GM21723 (cell line): ENCODE measurements around the gene SEMA4D.

ENCODE experiments used
- ATAC-seq: cut with Tn5 transposase; IDR thresholded peaks from one replicate; pipeline ENCODE4 v1.9.1; 2021; ENCODE audit warnings: mild to moderate bottlenecking, moderate library complexity; ENCODE audit not compliant: unreplicated experiment

Gene SEMA4D

DNA sequence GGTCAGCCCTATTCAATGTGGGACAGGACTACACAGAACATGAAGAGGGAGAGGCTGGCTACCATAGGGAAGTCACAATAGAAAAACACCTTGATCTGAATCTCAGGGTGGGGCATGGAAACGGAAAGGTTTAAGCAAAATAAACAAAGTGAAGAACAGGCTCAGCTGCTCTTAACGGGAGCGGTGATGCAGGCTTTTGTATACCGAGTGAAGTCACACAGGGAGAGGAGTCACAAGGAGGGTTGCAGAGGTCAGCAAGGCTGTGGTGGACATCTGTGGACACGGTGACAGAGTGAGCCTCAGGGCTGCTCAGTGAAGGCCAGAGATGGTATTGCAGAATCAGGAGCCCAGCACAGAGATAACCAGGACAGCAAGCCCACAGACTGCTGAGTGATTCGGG is 30.6 kb upstream of the SEMA4D start:
- no peak for ATAC-seq

DNA sequence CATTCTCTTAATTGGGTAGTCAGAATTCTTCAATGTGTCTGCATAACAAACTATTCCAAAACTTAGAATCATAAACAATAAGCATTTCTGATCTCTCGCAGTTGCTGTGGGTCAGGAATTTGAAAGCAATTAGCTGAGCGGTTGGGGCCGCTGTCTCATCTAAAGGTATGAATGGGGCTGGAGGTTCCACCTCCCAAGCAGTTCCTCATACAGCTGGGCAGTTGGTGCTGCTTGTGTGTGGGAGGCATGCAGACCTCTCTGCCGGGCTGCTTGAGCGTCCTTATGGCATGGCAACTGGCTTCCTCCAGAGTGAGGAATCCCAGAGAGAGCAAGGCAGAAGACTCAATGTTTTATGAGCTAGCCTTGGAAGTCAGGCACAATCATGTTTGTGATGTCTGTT is 30.2 kb upstream of the SEMA4D start:
- no peak for ATAC-seq

DNA sequence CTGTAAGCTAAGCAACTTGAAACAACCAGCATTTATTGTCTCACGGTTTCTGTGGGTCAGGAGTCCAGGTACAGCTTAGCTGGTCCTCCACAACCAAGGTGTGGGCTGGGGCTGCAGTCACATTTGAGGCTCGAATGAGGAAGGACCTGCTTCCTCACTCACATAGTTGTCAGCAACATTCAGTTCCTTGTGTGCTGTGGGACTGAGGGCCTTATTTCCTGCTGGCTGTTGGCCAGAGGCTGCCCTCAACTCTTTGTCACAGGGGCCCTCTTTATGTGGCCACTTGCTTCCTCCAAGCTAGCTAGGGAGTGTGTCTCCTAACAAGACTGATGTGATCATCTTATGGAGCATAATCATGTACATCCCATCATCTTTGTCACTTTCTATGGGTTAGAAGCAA is 29.2 kb upstream of the SEMA4D start:
- ATAC-seq, result no peak

- ATAC-seq, result no peak
Observed at GRCh38 chr9:89526667-89527066, 28.8 kb upstream of the SEMA4D start.

DNA sequence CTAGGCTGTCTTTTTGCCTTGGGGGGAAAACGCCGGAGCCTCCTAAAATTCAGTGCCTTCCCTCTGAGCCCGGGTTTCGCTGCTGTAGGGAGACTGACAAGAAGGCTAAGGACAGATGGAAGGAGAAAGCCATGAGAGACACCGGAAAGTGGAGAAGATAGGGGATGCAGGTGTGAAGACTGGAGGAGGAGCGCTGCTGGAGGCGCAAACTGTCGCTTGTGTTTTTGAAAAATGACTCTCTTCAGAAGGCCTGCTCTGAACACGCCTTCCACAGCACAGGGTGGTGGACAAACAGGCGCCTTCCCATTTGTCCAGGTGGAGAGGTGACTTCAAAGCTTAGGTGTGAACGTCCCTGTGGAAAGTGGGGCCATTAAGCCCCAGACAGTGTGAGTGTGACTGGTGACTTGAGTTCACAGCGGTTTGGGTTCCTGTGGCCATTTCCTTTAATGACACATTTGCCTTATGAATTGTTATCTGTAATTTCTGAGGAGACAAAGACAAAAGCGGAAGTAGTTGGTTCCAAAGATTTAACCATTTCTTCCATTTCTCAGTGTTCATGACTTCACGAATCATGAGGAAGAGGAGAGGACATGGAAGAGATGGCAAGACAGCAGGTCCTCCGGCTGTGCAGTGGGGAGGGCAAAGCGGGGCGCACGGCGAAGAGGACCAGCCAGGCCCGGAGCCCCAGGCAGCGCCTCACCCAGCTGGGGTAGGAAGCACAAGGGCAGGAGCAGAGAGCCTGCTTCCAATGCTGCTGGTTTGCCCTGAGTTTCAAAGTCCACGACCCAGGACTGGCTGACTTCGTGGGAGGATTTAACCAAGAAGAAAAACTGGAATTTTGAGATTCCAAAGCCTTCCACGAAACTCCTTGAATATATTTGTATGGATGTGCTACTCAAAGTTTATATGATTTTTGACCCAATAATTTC is 27.8 kb upstream of the SEMA4D start:
- no peak for ATAC-seq

- no peak for ATAC-seq
Observed at GRCh38 chr9:89524963-89525362, 27.1 kb upstream of the SEMA4D start.

DNA sequence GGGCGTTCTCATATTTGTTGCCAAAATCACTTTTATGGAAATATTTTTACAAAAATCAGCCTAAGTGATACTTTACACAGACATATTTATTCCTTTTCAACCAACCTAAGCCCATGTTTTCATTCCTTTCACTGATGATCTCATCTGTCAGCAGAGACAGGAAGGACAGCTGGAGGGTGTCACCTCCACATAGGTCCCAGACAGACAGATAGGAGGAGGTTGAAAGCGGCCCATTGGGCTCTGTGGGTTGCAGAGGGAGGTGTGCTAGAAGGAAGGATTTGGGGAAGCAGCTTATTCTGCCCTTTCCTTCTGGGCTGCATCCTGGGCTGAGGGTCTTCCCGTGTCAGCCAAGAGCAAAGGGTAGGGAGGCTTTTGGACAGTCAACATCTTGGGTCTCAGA is 26.0 kb upstream of the SEMA4D start:
- no peak for ATAC-seq

DNA sequence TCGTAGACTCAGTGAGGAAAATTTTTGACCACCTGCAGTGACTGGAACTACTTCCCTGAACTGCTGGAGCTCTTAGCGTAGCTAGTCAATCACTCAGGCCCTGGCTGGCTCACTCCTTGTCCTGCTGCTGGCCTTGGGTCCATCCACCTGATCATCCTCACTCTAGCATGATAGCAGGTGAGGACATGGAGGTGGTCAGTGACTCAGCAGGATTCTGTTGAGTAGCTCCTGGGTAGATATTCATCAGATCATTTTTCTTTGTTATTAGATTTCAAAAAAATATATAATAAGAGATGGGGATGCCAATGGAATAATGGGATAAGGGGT is 25.0 kb upstream of the SEMA4D start:
- no peak for ATAC-seq

GRCh38 chr9:89522261-89522958 is 24.5 kb upstream of the SEMA4D start:
- ATAC-seq, result peak; percentile 95

GRCh38 chr9:89519366-89519805 is 21.5 kb upstream of the SEMA4D start:
- ATAC-seq, result no peak

GRCh38 chr9:89518466-89519365 is 20.8 kb upstream of the SEMA4D start:
- ATAC-seq, result no peak

- no peak for ATAC-seq
Observed at GRCh38 chr9:89515416-89515815, 17.5 kb upstream of the SEMA4D start.

DNA sequence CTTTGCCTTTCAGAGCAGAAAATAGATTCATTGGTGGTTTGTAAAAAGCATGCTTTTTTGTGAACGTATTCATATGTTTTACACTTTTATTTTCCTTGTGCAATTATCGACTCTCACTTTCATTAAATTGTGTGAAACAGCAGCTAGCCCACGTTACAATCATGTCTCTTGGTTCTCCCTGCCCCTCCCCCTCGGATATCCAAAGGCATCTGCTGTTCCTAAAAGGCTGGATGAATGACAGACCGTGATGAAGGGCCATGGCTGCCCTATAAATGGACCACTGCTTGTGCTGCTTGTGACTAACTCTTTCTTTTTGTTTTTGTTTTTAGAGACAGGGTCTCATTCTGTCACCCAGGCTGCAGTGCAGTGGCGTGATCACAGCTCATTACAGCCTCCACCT is 17.0 kb upstream of the SEMA4D start:
- ATAC-seq, result no peak

DNA sequence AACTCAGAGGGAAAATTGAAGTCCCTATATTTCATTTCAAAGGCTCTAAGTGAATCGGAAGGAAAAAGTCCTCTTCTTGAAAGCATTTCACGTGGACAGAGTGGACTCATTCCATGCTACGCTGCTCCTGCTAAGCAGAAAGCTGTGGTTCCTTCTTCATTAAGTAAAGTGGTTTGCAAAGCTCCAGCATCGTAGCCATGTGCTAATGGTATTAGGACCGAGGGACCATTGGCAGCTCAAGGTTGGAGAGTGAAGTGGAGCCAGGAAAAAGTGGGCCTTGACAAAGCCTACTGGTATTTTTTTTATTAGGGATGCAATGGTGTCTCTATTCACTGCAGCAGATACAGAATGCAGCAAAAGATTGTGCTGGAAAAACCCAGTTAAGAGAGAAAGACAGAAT is 16.4 kb upstream of the SEMA4D start:
- ATAC-seq, result no peak

GRCh38 chr9:89513837-89514236 is 15.9 kb upstream of the SEMA4D start:
- no peak for ATAC-seq

DNA sequence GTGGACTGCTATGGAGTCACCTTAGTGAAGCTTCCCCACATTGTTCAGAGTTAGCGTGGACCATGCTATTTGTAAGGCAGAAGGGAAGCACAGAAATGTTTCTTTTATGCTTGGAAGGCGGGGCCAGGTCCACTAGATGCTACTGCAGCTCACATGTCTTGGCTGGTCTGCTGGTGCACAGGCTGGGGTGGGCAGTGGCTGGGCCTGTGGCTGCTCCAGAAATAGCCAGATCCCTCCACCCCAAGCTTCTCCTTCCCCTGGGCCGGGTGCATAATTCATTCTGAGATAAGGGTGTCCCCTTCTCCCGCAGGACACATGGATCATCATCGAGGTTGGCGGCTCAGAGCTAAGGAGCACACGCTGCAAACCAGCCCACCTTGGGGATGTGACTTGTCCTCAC is 14.5 kb upstream of the SEMA4D start:
- no peak for ATAC-seq

GRCh38 chr9:89508951-89509615 is 11.2 kb upstream of the SEMA4D start:
- ATAC-seq, result no peak

DNA sequence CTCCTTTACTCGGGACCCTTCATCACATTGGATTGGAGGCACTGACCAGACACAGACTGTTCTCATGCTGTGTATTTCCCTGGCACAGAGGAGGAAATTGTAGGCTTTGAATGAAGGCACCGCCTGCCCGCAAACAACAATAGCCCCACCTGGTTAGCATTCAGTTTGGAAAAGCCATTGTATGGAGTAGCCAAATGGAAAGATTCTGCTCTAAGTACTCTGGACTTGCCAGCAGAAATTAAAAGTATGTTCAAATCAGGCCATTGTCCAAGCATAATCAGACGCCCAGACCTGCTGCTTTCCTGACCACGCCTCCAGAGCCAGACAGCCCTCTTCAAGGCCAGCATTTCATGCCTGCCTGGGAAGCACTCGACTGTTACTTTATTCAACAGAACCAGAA is 8.0 kb upstream of the SEMA4D start:
- ATAC-seq, result no peak

DNA sequence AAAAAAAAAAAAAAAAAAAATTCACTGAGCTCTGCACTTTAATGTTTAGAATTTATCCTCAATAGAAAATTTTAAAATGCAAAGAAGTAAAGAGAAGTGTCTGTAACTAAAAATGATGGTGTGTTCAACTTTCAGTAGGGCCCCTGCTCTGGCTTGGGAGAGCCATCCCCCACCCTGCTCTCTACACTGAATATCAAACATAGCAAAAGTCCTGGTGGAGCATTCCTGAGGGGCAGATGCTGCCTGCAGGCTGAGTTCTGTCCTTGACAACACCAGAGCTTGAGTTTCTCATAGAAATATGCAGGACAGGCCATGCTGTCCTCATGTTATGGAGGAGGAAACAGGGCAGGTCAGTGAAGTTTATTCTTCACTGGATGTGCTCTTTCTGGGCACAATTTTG is 7.1 kb upstream of the SEMA4D start:
- no peak for ATAC-seq

GRCh38 chr9:89502671-89503070 is 4.8 kb upstream of the SEMA4D start:
- ATAC-seq, result no peak
